ENCODE data around the gene C14orf93. TPM values are rescaled to one million over a fixed set of nuclear protein-coding genes. Genes with fewer than 3 reads are reported as not detected.

C14orf93 gene
- polyA plus RNA-seq, 3 donors: 2.5 to 17.6 (median 3.7) TPM

DNA sequence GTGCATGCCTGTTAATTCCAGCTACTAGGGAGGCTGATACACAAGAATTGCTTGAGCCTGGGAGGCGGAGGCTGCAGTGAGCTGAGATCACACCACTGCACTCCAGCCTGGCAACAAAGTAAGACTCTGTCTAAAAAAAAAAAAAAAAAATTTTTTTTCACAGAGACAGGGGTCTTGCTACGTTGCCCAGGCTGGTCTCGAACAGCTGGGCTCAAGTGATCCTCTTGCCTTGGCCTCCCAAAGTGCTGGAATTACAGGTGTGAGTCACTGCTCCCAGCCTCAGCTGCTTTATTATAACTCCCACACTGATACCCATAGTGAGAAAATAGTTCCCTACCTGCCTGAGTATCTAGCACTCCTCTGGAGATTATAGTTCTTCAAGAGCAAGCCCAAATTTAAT is 64.3 kb downstream of the C14orf93 start:
- no peaks in the 10 kb centered on the region for H3K27me3 Mint-ChIP-seq (ENCODE audit: low read depth in 3 of 3)
- H3K9me3 Mint-ChIP-seq: peaks cover 0 to 2% (median 0%) of the 10 kb centered on the region in 7 donors
- no peaks in the 10 kb centered on the region for H4K20me1 ChIP-seq (ENCODE audit: insufficient read depth, low read length)
- intact Hi-C loops (cut with micrococcal nuclease): no loop called here
- no peaks in the 10 kb centered on the region for H3K27me3 ChIP-seq (ENCODE audit: control insufficient read depth in 2 of 2, insufficient read depth in 2 of 2, low read length in 2 of 2)
- H3K27ac Mint-ChIP-seq: no peak overlapping the region
- H3K9me3 ChIP-seq (replicated peaks in 1 of 2; ENCODE audit: control insufficient read depth in 1 of 2, insufficient read depth in 1 of 2, low read length in 2 of 2): no peaks in the 10 kb centered on the region
- TF ChIP-seq, protein P1, sequence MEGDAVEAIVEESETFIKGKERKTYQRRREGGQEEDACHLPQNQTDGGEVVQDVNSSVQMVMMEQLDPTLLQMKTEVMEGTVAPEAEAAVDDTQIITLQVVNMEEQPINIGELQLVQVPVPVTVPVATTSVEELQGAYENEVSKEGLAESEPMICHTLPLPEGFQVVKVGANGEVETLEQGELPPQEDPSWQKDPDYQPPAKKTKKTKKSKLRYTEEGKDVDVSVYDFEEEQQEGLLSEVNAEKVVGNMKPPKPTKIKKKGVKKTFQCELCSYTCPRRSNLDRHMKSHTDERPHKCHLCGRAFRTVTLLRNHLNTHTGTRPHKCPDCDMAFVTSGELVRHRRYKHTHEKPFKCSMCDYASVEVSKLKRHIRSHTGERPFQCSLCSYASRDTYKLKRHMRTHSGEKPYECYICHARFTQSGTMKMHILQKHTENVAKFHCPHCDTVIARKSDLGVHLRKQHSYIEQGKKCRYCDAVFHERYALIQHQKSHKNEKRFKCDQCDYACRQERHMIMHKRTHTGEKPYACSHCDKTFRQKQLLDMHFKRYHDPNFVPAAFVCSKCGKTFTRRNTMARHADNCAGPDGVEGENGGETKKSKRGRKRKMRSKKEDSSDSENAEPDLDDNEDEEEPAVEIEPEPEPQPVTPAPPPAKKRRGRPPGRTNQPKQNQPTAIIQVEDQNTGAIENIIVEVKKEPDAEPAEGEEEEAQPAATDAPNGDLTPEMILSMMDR (IDR thresholded peaks at IDR 0.05): no peak
- 94% methylated on average over 2 of the region's 3 CpGs for WGBS (ENCODE audit: insufficient coverage)
- no peak for DNase-seq
- no peak overlapping the region for H3K9ac ChIP-seq (ENCODE audit: insufficient read depth, low read length, poor library complexity, severe bottlenecking)
- H3K4me3 ChIP-seq (replicated peaks in 1 of 3; ENCODE audit: low read depth in 2 of 3, low read length in 3 of 3): no peak overlapping the region
- H3K4me2 ChIP-seq (replicated peaks; ENCODE audit: extremely low read depth, low read length, poor library complexity, severe bottlenecking): no peak overlapping the region
- H2AFZ ChIP-seq (ENCODE audit: insufficient read depth, low read depth, low read length, poor library complexity, severe bottlenecking): no peak overlapping the region
- peaks cover 57 to 91% of the 10 kb centered on the region in 2 donors for H3K36me3 Mint-ChIP-seq
- peaks cover 7% of the 10 kb centered on the region for H3K79me2 ChIP-seq (ENCODE audit: insufficient read depth, low read length)
- peaks cover 0 to 2% of the 10 kb centered on the region in 2 donors for H3K4me1 ChIP-seq (ENCODE audit: control insufficient read depth in 1 of 2, insufficient read depth in 2 of 2, low read length in 2 of 2)
- H3K4me1 Mint-ChIP-seq: peaks cover 2% of the 10 kb centered on the region
- H3K4me3 Mint-ChIP-seq: no peak overlapping the region
- H3K36me3 ChIP-seq (replicated peaks in 1 of 2; ENCODE audit: control insufficient read depth in 1 of 2, insufficient read depth in 2 of 2, low read length in 2 of 2): peaks cover 42 to 74% of the 10 kb centered on the region in 2 donors
- no peak overlapping the region for H3K27ac ChIP-seq (ENCODE audit: low read depth in 1 of 2, low read length in 2 of 2)

DNA sequence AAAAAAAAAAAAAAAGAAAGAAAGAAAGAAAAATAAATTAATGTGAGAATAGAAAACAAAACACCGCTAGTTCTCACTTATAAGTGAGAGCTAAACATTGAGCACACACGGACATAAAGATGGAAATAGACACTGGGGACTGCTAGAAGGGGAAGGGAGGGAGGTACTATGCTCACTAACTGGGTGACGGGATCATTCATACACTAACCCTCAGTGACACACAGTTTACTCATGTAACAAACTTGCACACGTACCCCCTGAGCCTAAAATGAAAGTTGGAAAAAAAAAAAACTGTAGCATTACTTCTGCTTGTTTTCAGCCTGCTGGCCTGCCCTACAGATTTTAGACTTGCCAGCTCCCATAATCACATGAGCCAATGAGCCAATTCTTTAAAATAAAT is 70.3 kb downstream of the C14orf93 start:
- Mint-ChIP-seq H3K27ac (no peak overlapping the region), H3K27me3 (ENCODE audit: low read depth in 3 of 3) (no peaks in the 10 kb centered on the region), H3K4me1 (peaks cover 2% of the 10 kb centered on the region), H3K36me3 (peaks cover 27 to 75% of the 10 kb centered on the region in 2 donors), H3K4me3 (no peak overlapping the region), H3K9me3 (peaks cover 0 to 2% (median 0%) of the 10 kb centered on the region in 7 donors)
- Histone ChIP-seq H3K9me3 (replicated peaks in 1 of 2; ENCODE audit: control insufficient read depth in 1 of 2, insufficient read depth in 1 of 2, low read length in 2 of 2) (no peaks in the 10 kb centered on the region), H3K79me2 (ENCODE audit: insufficient read depth, low read length) (no peaks in the 10 kb centered on the region), H3K9ac (ENCODE audit: insufficient read depth, low read length, poor library complexity, severe bottlenecking) (no peak overlapping the region), H4K20me1 (ENCODE audit: insufficient read depth, low read length) (no peaks in the 10 kb centered on the region), H3K27me3 (ENCODE audit: control insufficient read depth in 2 of 2, insufficient read depth in 2 of 2, low read length in 2 of 2) (no peaks in the 10 kb centered on the region), H3K27ac (ENCODE audit: low read depth in 1 of 2, low read length in 2 of 2) (no peak overlapping the region), H3K4me1 (ENCODE audit: control insufficient read depth in 1 of 2, insufficient read depth in 2 of 2, low read length in 2 of 2) (no peaks in the 10 kb centered on the region), H3K4me3 (replicated peaks in 1 of 3; ENCODE audit: low read depth in 2 of 3, low read length in 3 of 3) (no peak overlapping the region), H3K36me3 (replicated peaks in 1 of 2; ENCODE audit: control insufficient read depth in 1 of 2, insufficient read depth in 2 of 2, low read length in 2 of 2) (peaks cover 17 to 26% of the 10 kb centered on the region in 2 donors), H3K4me2 (replicated peaks; ENCODE audit: extremely low read depth, low read length, poor library complexity, severe bottlenecking) (no peak overlapping the region), H2AFZ (ENCODE audit: insufficient read depth, low read depth, low read length, poor library complexity, severe bottlenecking) (no peak overlapping the region)
- intact Hi-C loops (cut with micrococcal nuclease): loop anchor here in 1 of 2 donors (10.0 kb wide), 1 partner anchor 45 kb away; the partner anchor contains the start of gene AJUBA
- TF ChIP-seq, protein P1 (IDR thresholded peaks at IDR 0.05): no peak
- 100% methylated on average over 1 of the region's 4 CpGs for WGBS (ENCODE audit: insufficient coverage)
- DNase-seq: no peak

Other genes with a start within 250 kb of the C14orf93 start
- 100 to 1,000 TPM in 1 of 3 donors, 10 to 100 TPM in 2; 61.2 to 264 (median 86.9) TPM for gene OXA1L, start 243.5 kb downstream of the C14orf93 start, polyA plus RNA-seq
- gene SLC7A7, start 194.7 kb downstream of the C14orf93 start, polyA plus RNA-seq: 100 to 1,000 TPM; 262 to 425 (median 371) TPM
- gene MRPL52, start 180.3 kb downstream of the C14orf93 start, polyA plus RNA-seq: 100 to 1,000 TPM in 2 of 3 donors, 10 to 100 TPM in 1; 32.3 to 164 (median 130) TPM
- gene MMP14, start 173.6 kb downstream of the C14orf93 start, polyA plus RNA-seq: 1 to 10 TPM in 1 of 3 donors, under 1 TPM in 2; 0.14 to 4.6 (median 0.44) TPM
- 10 to 100 TPM; 39.0 to 65.1 (median 51.5) TPM for gene LRP10, start 138.4 kb downstream of the C14orf93 start, polyA plus RNA-seq
- 1 to 10 TPM in 1 of 3 donors, not detected in 2; 1.8 TPM for gene REM2, start 126.9 kb downstream of the C14orf93 start, polyA plus RNA-seq
- gene RBM23, start 91.0 kb downstream of the C14orf93 start, polyA plus RNA-seq: 10 to 100 TPM; 76.7 to 89.7 (median 85.7) TPM
- 10 to 100 TPM; 38.7 to 44.4 (median 44.1) TPM for gene PRMT5, start 80.8 kb downstream of the C14orf93 start, polyA plus RNA-seq
- gene HAUS4, start 53.1 kb downstream of the C14orf93 start, polyA plus RNA-seq: 10 to 100 TPM; 57.3 to 79.7 (median 69.5) TPM
- under 1 TPM in 1 of 3 donors, not detected in 2; 0.04 TPM for gene AJUBA, start 27.6 kb downstream of the C14orf93 start, polyA plus RNA-seq
- 10 to 100 TPM; 16.8 to 61.8 (median 57.6) TPM for gene PSMB5, start 24.8 kb upstream of the C14orf93 start, polyA plus RNA-seq
- gene PSMB11, start 32.1 kb upstream of the C14orf93 start, polyA plus RNA-seq: not detected
- under 1 TPM in 2 of 3 donors, not detected in 1; 0.13 to 0.14 TPM for gene CDH24, start 47.4 kb upstream of the C14orf93 start, polyA plus RNA-seq
- 100 to 1,000 TPM in 1 of 3 donors, 1 to 10 TPM in 2; 2.8 to 159 (median 5.4) TPM for gene ACIN1, start 85.0 kb upstream of the C14orf93 start, polyA plus RNA-seq
- 100 to 1,000 TPM in 2 of 3 donors, 10 to 100 TPM in 1; 17.5 to 110 (median 106) TPM for gene C14orf119, start 85.4 kb upstream of the C14orf93 start, polyA plus RNA-seq
- not detected for gene CIROP, start 94.8 kb upstream of the C14orf93 start, polyA plus RNA-seq
- 1 to 10 TPM in 2 of 3 donors, under 1 TPM in 1; 0.73 to 1.5 (median 1.3) TPM for gene CEBPE, start 109.1 kb upstream of the C14orf93 start, polyA plus RNA-seq
- gene SLC7A8, start 173.5 kb upstream of the C14orf93 start, polyA plus RNA-seq: under 1 TPM; 0.05 to 0.53 (median 0.25) TPM
- not detected for gene RNF212B, start 227.8 kb upstream of the C14orf93 start, polyA plus RNA-seq